ENCODE measurements around the gene C15orf61.

Gene C15orf61

DNA sequence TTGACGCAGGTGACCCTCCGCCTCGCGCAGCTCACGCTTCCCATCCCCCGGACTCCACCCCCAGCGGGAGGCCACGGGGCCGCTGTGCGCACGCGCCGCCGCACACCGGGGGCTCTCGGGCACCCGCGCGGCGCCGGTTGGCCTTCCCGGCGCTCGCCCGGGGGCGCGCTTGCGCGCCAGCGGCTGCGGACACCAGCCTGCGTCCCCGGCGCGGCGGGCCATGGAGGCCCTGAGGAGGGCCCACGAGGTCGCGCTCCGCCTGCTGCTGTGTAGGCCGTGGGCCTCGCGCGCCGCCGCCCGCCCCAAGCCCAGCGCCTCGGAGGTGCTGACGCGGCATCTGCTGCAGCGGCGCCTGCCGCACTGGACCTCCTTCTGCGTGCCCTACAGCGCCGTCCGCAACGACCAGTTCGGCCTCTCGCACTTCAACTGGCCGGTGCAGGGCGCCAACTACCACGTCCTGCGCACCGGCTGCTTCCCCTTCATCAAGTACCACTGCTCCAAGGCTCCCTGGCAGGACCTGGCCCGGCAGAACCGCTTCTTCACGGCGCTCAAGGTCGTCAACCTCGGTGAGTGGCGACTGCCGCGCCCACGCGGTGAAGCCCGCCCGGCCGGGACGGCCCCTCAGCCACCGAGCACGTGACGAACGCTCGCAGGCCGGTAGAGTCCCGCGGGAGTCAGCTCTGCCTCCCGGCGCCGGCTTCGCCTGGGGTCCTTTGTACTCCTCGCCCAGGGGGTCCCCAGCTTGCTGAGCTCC lies at the start of gene C15orf61:
Gene C15orf61, plus strand, starts transcription at position 103 of the 754 bp plus-strand sequence. Its CDS starts 118 bp downstream, at position 221.
- DNase-seq, result peak; percentile 75

DNA sequence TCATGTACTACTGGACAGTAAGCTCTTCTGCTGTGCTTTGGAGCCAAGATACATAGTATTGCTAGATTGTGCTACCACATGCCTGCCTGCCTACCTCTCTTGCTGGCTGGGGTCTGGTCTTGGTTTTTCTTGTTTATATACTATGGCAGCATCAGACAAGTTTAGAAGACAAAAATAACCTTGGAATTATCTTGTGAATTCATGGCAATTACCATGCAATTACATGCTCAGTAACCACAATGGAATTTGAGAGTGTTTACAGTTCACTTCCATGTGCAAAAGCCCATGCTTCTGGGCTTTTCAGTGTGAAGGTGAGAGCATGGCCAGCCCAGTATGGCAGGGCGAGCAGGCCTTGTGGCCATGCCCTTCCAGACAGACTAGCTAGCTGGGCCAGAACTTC lies 48.0 kb upstream of the C15orf61 start:
- peak; percentile 45 for DNase-seq

DNA sequence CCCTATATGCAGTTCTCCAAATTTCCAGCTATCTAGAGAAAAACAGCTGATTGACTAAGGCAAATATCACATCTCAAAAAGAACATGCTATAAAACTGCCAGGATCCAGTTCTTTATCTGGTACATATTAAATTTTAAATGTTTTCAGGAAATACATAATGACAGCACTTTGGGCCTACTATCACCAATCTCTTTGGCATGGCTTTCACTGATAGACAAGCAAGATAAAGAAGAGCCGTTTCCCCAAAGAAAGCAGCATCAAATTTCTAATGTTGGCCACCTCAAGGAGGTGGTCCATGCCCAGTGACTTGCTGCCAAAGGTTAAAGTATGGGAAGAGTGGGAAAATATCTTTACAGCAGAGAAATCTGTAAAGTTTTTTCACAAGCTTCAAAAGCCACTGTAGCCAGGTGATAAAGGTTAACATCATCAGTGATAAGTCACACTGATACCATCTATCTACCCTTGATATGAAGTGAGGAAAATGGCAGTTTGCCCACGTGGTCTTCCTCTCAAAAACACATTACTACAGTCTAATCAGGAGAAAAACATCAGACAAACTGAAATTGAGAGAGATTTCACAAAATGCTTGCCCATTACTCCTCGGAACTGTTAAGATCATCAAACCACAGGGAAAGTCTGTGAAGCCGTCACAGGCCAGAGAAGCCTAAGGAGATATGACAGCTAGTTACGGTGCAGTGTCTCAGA lies 46.4 kb upstream of the C15orf61 start:
- DNase-seq, result no peak

DNA sequence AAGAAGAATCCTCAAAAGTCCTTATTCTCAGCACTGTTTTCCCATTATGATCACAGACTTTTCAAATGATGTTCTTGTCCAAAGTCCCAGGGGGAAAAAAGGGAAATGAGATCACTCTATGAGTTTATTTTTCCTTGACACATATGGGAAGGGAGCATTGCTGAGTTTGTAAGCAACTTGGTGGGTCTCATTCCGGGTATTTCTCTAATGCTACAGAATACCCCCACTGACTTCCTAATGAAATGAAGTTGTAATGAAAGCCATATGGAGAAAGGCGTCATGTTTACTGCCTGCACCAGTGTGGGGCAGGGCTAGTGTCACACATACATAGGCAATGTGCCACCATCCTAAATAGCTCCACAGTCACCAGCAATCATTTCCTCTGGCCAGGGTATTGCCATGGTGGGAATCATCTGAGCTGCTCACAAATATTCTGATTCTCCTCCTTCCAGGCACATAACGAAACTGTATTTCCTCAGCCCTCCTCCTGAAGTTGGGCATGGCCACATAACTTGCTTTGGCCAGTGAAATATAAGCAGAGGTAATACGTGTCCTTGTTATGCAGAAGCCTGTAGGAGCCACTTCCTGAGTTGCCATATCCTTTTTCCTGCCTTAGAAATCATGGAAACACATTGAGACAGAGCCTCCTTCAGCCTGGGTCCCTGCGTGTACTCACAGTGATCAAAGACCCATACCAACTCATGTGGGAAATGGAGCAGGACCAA lies 41.0 kb upstream of the C15orf61 start:
- peak; percentile 82 for DNase-seq

DNA sequence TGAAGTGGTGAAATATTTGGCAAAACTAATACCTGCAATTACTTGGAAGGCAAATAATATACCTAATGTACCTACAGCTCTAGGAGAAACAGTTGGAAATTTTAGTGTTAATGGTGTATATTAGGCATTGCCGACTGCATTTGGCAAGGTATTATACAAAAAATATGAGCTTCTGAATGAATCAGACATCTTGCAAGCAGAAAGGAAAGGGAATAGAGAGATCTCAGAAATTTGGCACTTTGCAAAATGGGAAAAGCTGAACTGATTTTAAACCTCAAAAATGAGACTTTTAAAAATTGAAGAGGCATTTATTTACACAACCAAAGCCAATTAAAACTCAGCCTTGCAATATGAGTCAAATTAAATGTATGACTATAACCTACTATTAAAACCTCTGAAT lies 40.2 kb upstream of the C15orf61 start:
- DNase-seq, result peak; percentile 61

DNA sequence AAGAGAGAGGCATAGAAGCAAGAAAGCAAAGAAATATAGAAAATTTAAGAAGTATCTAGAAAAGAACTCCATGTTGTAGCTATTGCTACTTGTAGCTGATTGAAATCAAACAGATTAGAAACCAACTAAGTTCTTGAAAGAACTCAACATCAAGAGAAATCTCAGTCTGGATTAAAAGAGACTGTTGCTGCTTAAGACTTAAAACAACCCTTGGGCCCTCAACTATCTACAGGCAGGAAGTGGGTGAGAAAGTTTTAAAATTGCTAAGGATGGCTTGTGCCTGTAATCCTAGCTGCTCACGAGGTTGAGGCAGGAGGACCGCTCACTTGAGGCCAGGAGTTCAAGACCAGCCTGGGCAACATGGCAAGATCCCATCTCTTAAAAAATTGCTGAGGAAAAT lies 39.3 kb upstream of the C15orf61 start:
- no peak for DNase-seq

DNA sequence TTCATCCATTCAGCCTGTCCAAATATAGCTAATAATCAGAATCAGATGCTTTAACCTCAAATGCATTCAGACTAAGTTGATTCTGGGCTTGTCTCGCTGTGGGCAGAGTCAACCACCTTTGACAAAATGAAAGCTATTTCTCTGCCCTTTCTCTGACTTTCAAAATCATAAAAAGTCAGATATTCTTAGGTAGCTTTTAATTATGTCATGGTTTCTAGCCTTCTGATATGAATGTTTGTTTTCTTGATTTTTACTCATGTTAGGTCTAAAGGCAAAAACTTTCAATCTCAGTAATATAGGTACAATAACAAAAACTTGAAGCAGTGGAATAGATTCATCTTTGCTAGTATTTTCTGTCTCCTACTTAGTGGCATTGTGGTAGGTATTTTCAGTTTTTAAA lies 25.3 kb upstream of the C15orf61 start:
- peak; percentile 17 for DNase-seq

DNA sequence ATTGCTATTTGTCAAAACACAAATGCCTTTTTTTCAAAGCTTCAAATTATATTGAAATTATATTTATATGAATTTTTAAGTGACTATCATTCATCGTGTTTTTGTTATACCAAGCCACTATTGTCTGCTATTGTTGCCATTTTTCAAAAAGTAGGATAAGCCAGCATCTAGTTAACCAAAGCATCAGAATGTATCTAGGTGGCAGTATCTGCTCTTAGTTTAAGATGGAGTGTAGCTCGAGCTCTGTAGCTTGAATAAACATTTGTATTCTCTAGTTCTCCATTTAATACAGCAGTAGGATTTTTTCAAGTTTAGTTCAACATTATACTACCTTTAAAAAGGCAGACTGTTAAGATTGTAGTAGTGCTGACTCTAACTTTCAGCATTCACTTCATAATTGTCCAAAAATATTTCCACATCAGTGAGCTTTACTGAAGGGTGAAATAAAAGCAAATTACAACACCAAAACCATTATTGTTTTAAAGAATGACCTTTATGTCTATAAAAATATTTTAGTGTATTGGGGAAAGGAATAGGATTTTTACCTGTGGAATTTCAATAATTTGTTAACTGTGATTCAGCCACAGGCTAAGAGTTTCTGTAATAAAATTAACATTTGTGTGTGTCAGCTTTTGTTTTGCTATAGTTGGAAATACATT lies 19.6 kb upstream of the C15orf61 start:
- peak; percentile 49 for DNase-seq

DNA sequence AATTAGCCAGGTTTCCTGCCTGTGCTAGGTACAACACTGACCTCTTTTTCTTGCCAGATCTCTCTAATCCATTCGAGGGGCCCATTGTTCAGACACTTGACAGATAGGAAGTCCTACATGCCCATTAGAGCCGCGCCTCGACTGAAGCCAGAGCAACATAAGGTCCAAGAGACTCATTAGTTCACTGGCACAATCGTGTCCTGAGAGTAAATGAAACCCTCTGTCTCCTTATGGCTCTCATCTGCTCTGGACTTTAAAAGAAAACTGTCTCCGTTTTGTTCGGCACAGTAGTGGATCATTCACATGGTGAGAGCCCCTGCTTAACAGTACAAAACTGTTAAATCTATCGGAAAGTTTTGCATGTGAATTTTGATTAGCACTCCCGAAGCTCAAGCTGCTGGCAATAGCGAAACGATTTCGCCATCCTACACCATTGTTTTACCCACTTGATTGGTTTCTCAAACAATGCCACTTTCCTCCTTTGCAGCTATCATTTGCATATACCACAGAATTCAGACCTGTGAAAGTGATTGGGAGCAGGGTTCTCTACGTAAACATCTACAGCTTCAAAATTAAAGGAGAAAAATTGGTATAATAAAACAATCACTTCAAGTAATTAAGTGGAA lies 19.0 kb upstream of the C15orf61 start:
- no peak for DNase-seq

DNA sequence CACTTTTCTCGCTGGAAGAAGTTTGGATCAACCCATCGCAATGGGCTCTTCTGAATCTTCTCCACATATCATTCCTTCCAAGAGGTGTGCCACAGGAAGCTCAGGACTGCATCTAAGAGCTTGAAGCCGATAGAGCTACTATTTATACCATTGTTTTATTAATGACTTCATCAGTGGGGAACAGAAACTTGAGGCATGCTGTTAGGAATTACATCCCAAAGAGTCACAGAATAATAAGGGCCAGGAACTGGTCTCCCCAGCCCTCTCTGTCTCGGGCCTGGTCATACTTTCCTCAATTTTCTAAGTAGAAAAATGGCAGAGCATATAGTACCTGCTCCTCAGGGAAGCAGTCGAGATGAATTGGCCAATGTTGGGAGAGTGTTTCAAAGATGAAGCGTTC lies 16.9 kb upstream of the C15orf61 start:
- DNase-seq, result peak; percentile 9

DNA sequence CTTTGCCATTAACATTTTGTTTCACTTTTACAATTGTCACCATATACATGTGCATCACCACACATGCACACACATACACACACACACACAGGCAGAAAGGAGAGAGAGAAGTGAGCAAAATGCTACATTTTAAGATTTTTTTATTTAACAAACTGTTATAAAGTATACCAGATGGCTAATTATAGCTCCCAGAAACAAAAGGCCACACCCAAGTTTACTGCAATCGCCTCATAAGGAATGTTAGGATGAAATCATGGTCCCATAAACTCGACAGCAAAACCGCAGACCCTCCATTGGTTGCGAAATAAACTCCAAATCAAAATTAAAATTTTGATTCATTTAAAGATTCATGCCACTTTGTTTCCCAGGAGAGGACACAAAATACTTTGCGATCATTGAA lies 16.1 kb upstream of the C15orf61 start:
- peak; percentile 44 for DNase-seq

DNA sequence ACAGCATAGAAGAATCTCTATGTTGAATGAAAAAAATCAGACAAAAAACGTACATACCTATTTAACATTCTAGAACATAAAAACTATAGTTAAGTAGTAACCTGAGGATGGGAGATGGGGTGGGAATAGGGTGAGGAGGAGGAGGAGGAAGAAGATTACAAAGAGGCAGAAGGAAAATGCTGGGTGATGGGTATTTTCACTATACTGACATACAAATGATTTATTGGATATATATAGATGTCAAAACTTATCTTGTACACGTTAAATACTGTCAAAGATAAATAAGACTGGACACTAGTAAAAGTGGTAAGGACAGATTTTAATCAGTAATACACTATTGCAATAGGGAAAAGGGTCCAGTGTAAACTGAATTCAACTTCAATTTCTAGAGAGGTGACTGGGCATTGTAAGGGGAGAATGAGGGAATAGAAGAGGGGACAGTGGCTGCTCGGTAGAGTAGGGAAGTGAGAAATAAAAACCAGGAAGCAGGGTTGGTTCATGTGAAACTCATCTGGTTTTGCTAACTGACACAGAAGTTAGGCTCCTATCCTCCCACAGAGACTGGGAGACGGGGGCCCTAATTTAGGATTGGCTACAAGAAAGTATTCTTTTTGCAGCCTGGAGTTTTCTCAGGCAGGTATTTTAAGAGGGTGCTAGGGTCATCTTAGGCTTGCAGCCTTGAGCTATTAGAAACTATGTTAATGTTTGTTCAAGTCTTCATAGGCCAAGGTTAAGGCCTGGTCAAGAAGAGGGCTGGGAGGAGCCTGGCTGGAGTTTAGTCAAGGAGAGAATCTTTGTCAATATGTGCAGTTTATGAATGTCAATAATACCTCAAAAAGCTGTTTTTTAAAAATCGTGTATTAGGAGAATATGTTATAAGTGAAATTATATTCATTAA lies 15.0 kb upstream of the C15orf61 start:
- no peak for DNase-seq

DNA sequence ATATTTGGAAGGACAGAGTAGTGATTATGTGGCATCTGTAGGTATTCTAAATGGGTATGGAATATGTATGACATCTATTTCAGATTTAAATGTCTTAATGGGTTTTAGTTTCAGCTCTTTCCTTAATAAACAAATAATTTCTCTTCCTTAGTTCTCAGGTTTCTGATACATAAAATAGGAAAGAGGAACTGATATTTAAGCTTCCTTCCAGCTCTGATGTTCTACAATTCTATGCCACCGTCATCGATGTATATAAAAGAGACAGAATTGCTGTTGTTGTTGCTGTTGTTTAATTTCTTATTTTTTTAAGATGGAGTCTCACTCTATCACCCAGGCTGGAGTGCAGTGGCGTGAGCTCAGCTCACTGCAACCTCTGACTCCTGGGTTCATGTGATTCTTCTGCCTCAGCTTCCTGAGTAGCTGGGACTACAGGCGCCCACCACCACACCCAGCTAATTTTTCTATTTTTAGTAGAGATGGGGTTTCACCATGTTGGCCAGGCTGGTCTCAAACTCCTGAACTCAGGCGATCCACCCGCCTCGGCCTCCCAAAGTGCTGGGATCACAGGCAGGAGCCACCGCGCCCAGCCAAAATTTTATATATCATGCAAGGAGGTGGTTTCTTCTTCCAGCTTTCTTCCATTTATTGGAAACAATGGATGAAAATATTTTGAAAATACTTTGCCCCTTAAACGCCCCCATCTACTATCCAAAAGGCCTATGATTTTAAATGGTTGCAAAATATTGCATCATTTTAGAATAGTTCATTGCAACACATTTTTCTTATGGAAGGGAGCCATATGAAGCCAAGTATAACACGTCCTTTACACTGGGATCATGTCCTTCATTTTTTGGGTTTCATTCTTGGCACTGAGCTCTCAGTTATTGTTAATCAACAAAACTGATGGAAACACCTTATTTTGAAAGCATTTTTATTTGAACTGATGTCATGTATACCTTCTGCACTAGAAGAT lies 13.9 kb upstream of the C15orf61 start:
- peak; percentile 73 for DNase-seq

DNA sequence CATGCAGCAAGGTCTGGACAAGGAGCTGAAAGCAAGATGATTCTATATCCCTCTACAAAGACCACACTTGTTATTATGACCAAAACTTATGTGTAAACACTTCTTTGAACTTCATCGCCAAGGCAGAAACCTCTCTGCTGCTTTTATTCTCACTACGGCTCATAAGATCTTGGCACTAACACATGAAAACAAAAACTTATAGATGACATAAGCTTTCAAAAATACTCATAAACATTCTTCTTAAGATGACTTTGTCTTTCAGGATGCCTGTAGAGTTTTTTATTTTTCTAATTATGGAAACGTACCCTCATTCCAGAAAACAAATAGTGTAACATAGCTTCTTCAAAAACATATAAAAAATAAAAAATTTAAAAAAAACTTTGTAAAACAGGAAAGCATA lies 12.5 kb upstream of the C15orf61 start:
- peak; percentile 31 for DNase-seq

DNA sequence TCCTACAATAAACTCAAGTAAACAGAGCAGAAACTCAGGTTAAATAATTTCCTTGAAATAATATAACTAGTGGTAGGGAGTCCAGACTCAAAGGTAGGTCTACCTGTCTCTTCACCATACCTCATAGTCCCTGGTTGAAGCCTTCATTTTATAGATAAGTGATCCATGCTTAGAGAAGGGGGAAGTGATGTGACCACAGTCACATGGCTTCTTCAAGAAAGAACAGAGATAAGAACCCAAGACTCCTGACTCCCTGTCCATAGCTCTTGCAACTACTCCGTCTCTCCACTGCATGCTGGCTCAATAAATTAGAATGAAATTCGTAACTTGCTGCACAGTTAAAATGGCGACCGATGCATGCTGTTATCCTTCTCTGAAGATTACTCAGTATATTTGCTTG lies 11.0 kb upstream of the C15orf61 start:
- DNase-seq, result no peak

DNA sequence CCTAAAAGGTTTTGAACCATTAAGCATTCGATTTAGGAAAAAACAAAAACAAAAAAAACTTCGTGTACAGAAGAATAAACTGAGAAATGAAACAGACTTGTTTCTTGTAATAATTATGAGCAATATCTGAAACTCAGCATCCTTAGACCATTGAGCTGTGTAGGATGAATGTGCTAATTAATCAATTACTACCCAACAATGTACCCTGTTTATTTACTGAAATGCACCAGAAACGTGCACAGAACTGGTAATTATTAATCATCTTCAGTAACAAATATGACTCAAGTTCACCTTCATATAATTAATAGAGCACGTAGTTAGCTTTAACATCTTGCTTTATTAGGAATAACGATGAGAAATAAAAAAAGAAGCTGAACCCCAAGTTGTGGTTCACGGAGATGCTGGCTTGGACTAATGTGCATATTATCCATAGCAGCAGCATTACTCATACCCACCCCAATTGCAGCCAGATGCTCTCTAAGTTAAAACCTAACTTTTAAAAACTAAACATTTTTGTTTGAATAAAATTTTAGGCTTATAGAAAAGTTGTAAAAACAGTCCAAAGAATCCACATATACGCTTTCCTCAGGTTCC lies 10.2 kb upstream of the C15orf61 start:
- DNase-seq, result peak; percentile 90

DNA sequence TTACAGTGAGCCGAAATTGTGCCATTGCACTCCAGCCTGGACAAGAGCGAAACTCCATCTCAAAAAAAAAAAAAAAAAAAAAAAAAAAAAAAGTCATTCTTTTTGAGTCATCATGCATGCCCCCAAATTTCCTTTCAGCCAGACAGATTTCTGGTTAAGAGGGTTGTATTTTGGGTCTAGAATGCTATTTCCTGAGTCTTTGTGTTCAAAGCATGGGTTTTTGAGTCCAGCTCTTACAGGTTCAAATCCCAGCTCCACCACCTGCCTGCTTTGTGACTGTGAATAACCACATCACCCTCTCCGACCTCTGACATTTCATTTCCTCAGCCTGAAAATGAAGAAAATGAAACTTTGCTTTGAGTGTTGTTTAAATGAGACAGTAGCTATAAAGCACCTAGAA lies 9.3 kb upstream of the C15orf61 start:
- peak; percentile 72 for DNase-seq

DNA sequence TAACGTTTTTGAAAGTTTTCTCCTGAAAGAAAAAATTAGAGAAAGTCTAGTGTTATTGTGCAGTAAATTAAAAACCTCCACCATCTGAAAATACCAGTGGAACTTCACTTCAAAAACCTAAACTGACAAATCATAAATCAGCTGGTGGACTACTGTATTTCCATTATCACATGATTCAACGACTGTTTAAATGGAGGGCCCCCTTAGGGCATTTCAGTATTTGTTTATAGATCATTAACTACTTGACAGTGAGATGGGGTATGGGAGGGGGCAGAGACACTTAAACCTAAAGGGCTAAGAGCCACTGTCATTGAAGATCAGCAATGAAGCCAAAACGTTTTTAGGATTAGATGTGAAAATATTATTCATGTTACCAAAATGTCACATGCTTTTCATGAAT lies 8.8 kb upstream of the C15orf61 start:
- DNase-seq, result no peak

DNA sequence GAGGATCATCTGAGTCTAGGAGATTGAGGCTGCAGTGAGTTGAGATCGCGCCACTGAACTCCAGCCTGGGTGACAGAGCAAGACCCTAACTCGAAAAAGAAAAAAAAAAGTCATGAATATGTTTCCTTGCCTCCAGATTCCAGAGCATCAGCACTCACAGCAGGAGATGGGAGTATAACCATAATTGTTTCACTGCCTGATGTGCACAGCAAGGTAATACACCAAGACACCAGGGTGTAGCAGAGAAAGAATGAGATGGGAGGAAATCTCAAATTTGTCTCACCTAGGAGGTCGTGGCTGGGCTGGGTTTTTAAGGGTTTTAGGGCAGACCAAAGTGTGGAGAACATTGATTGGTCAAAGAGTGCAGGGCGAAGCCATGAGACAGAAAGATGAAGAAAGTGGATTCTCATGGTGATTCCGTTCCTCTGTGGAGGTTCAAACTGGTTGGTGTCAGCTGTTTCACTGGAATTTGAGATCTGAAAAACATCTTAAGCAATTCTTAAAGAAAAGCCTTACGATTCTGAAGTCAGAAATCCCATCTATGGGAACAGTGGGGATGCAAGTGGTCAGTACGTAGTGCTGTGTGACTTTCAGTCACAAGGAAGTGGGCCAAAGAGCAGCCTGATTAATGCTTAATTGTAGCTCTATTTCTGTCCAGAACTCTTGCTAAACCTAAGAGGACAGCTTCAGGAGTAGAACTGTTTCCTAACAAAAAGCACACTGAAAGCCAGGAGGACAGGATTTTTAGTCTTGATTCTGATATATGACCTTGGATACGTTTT lies 7.8 kb upstream of the C15orf61 start:
- no peak for DNase-seq
